Mesenteric fat pad (tissue), 1 donor: ENCODE data around the gene BARD1. TPM values are rescaled to one million over a fixed set of nuclear protein-coding genes. Genes with fewer than 3 reads are reported as not detected.
A peak's percentile ranks its signal among the peaks of the same experiment; 100 is the strongest.
"Not testable (repeated sequence)": the region's sequence is repeated elsewhere in the genome, so short reads cannot be mapped to it uniquely, and the experiment has no call there.

Source experiments
- DNase-seq: peaks from one replicate; pipeline ENCODE4 v3.0.0-alpha.2; 2020; ENCODE audit warnings: low spot score
- long read RNA-seq: library from polyadenylated mRNA; unstranded; transcript quantifications from one replicate; pipeline ENCODE4 v2.0.0, GENCODE V29; 2020
- total RNA-seq: library from RNA; stranded (reverse); fragmentation: NEBNext Ultra II Directional; extraction: Animal tissue kit (Norgen Biotek cat#: 25700); gene quantifications from one replicate; pipeline ENCODE4 v1.2.1, GENCODE V29; 2021
- donor health status: DM: yes; HTN: yes; CAD: no.

Gene BARD1
- 6.5 TPM for total RNA-seq
- long read RNA-seq = 0 reads

- no peak for DNase-seq
Measured at GRCh38 chr2:214808981-214809750, at the start of gene BARD1. BARD1 (minus strand) TSS chr2:214809683; CDS start chr2:214809569, 114 bp downstream.

GRCh38 chr2:214856137-214856536 lies 46.7 kb upstream of the BARD1 start:
- no peak for DNase-seq

- DNase-seq = no peak
Measured at GRCh38 chr2:214853906-214854305, 44.4 kb upstream of the BARD1 start.

GRCh38 chr2:214843823-214844222 lies 34.3 kb upstream of the BARD1 start:
- DNase-seq = no peak

- DNase-seq = no peak
Measured at GRCh38 chr2:214839464-214839863, 30.0 kb upstream of the BARD1 start.

GRCh38 chr2:214837466-214837865 lies 28.0 kb upstream of the BARD1 start:
- no peak for DNase-seq

GRCh38 chr2:214836568-214836967 lies 27.1 kb upstream of the BARD1 start:
- DNase-seq = no peak

- no peak for DNase-seq
Measured at GRCh38 chr2:214830794-214831346, 21.4 kb upstream of the BARD1 start.

- DNase-seq = no peak
Measured at GRCh38 chr2:214816008-214816533, 6.6 kb upstream of the BARD1 start.

- DNase-seq = no peak
Measured at GRCh38 chr2:214810671-214811070, 1.2 kb upstream of the BARD1 start.

- DNase-seq = peak; percentile 100
Measured at GRCh38 chr2:214809751-214810564, 475 bp upstream of the BARD1 start.

GRCh38 chr2:214807653-214808052 lies 1.8 kb downstream of the BARD1 start:
- no peak for DNase-seq

- DNase-seq = no peak
Measured at GRCh38 chr2:214801768-214802397, 7.6 kb downstream of the BARD1 start.

GRCh38 chr2:214801068-214801467 lies 8.4 kb downstream of the BARD1 start:
- DNase-seq = no peak

GRCh38 chr2:214800180-214800579 lies 9.3 kb downstream of the BARD1 start:
- DNase-seq = no peak

GRCh38 chr2:214796911-214797310 lies 12.6 kb downstream of the BARD1 start:
- DNase-seq = no peak

GRCh38 chr2:214783181-214783580 lies 26.3 kb downstream of the BARD1 start:
- not testable (repeated sequence) for DNase-seq

- no peak for DNase-seq
Measured at GRCh38 chr2:214782671-214783070, 26.8 kb downstream of the BARD1 start.

GRCh38 chr2:214781226-214781625 lies 28.3 kb downstream of the BARD1 start:
- DNase-seq = no peak

- DNase-seq = no peak
Measured at GRCh38 chr2:214775971-214776370, 33.5 kb downstream of the BARD1 start.

- DNase-seq = no peak
Measured at GRCh38 chr2:214774108-214774507, 35.4 kb downstream of the BARD1 start.
